ENCODE measurements around the gene HOOK1. TPM values are rescaled to one million over a fixed set of nuclear protein-coding genes. Genes with fewer than 3 reads are reported as not detected.

Gene HOOK1
- total RNA-seq, result 15.9 TPM

DNA sequence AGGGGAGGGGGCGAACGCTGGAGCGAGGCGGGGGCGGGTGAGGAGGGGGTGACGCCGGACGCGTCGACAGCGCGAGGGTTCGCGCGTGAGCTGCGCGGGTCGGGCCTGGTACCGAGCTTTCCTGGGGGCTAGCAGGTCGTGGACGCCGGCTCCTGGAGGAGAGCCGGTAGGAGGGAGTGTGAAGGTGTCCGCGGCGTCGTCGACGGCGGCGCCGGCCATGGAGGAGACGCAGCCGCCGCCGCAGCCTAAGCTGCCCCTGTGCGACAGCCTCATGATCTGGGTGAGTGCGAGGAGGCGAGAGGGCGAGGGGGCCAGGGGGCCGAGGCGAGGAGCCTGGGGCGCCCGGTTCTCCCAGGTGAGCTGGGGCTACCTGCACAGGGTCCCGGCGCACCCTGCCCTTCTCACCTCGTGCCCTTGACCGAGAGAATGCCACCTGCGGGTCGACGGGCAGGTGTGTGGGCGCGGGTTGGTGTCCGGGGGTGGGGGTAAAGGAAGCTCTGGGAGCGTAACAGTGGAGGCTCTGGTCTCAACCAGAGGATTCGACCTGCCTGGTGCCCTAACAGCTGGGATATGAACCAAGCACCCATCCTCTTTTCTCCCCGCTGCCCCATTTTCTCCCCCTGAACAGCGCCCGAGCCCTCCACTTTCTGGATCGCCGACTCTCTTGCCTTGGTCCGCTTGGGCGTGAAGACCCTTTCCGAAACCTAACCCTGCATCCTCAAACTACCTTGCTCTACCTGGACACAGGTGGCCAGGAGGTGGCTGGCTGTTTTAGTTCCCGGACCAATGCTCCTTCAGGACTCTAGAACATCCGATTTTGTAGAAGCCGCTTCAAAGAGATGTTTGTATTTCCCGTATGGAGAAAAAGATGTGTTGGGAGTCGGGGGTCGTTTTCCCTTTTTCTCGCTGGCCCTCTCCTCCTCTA lies at the start of gene HOOK1:
Gene HOOK1 (plus strand): TSS at position 49 of the 925 bp plus-strand sequence. CDS start 169 bp downstream, at position 218.
- DNase-seq (ENCODE audit: low spot score), result peak; percentile 42

DNA sequence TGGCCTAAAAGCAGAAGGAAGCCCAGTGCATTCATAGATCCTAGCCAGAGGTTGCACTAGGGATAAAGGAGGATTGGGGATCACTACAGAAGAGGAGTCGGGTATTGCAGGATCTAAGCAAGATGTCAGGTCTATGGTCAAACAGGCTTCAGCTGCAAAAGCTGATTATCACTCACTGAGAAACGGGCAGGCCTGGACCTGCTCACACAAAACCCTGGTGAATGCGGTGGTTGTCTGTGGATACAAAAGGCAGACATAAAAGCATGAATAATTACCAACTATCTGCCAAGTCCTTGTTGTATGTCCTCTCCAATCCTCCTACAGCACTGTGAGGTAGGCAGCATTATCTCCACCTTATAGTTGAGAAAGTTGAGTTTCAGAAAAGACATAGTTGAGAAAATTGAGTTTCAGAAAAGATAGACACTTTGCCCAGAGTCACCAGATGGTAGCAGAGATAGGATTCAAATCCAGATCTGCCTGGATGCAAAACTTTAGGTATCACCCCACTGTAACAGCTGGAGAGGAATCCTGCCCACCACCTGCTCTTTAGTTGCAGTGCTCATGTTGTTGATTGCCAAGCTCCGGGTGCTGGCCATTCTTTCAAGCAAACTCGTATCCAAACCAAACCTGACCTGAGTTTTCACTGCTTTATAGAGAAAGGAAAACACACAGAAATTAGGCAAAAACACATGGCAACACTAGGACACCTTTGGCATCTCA lies 49.6 kb upstream of the HOOK1 start:
- DNase-seq (ENCODE audit: low spot score), result no peak

DNA sequence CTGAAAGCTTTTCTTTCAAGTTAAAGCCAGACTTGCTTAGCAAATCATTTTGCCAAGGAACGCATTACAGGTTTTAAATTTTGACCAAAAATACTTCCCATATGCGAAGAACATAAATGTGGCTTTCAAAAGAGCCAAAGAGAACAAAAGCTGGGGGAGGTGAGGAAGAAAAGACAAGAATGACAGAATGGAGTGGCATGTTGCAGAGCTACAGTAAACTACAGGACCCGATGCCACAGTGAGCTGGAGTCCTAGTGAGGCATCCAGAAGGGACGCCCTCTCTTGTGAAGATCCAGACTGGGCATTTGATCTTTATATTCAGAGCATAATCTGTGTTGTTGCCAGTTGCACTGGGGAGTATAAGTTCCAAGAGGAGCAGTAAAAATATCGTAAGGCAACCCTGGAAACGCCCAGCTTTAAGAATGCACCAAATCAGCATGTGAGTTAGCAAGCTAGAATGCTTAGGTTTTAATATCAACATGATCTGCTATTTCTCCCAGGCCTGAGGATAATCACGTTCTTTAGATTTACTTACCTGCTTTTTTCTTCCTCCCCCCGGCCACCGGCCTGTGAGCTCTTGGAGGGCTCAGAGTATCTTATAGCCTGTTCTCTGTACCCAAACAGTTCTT lies 48.4 kb upstream of the HOOK1 start:
- no peak for DNase-seq (ENCODE audit: low spot score)

DNA sequence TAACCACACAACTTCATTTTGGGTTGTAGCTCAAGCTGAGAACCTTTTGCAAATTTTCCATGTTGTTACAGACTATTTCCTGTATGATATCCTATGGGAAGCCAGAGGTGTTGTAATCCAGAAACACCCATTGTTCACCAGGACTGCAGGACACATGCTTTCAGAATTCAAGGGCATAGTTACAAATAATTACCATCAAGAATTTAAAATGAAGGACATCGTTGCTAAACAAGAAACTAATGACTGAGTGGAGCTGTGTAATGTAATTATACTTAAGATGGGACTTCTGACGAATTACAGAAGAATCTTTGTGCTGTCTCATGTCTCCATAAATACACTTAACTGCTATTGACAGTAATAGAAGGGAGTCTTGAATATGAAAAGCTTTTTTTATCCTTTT lies 47.6 kb upstream of the HOOK1 start:
- DNase-seq (ENCODE audit: low spot score), result no peak

DNA sequence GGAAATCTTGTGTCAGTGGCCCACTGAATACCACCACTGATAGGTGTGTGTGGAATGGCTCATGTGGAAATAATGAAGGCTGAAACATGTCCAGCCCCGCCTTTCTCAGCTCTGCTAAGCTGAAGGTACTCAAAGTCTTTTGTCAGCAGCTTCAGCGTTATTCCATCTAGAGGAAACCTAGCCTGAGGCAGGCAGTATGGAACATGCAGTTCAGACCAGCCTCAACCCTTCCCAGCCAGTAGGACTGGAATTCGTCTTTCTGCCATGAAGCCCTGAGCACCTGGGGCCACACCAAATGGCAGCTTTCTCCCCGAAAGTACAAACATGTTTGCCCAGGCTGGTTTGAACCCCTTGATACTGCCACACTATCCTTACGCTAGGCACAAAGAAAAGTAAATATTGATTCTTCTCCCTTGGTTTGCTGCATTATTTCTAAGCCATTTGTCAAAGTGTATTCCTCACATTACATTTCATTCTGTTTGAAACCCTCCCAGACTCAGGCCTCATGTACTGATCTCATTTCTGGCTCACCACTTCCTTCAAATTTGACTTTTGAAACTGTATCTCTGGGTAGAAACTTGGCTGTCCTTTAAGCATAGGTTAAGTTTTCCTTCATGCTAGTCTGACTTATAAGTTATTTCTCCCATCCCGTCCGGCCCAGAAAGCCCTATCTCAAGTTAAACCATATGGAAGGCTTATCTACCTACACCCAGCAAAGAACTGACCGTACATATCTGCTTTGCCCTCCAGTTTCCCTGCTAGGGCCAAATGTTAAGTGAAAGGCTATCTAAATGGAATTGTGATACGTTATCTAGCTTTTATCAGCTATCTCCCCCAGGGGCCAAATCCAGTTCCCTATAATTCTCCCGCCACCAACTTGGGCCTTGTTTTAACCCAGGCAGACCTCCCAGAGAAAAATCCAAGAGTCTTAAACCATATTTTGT lies 45.7 kb upstream of the HOOK1 start:
- DNase-seq (ENCODE audit: low spot score), result no peak

DNA sequence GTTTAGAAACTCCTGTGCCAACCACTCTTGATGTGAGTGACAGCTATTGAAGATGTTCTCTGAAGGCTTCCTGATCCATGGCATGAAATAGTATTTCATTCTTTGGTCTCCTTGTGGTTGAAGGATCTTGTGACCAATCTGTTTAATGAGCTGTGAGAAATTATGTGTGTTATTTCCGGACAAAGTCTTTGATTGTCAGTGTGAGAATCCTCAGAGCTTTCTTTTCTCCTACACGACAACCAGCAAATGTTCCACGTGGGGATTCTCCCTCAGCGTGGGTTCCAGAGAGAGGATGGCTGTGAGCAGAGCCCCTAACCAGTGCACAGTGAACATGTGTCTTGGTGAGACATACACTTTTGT lies 45.0 kb upstream of the HOOK1 start:
- DNase-seq (ENCODE audit: low spot score), result no peak

DNA sequence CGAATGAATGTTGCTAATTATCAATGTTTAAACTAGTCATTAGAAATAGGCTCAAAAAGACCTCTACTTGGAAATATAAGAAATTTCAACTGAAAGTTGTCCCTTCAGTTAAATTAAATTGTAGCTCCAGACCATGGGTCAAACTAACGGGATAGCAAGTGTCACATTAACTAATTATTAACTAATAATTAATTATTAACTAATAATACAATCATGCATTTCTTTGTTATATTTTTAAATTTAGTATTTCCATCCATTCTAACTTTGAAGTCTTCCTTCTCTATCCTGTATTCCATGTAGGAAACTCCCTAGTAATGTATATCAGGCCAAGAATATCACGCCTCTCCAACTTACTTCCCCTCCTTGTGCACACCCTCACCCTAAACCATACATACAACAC lies 43.4 kb upstream of the HOOK1 start:
- no peak for DNase-seq (ENCODE audit: low spot score)

DNA sequence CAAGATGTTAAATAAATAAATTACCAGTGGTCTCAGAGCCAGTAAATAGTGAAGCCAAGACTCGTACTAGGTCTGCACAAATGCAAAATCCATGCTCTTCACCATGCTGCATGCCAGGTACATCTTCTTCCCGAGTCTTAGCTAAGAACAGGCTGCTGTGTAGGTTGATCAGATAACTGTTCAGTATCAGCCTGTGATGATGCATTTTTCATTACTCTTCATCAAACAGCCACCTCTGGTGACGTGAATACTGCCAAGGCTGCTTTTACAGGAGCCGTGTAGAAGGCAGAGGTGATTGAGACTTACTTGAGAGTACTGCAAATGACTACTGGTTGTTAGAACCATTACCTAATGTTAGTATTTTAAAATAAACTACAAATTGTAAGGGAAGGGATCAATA lies 39.3 kb upstream of the HOOK1 start:
- DNase-seq (ENCODE audit: low spot score), result no peak

DNA sequence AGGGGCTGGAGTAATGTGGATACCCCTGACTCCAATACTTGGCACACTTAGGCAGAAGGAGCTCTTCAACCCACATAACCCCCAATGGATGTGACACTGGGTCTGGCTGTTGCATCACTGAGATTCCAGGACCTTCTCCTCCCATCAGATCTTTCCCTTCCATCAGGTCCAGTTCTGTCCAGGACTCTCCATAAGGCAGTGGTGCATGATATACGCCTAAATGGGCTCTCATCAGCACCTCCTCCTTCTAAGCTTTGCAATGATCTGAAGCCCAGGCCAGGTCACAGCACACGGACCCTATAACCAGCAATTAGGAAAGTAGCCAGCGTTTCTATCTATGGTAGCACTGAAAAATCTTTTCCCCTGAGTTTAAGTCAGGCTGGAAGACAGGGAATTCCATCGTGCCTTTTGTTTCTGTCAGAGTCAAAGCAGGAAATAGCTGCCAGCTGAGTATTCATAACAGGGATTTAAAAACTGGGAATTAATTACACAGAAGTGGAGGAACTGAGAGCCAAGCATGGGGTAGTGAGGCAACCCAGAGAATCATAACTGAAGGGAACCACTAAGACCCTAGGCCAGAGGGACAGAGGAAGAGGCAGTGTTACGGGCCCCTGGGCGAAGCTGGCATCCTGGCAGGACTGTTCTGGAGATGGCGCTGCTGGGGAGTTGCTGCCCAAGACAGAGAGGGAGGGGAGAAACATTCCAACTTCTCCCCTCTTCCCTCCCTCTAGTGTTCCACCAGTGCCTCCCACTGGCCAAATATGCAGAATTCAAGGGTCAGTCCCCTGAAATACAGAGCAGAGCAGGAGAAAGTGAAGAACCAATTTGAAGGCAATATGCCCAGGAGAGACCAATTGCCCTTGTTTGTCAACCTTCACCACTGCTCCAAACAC lies 37.5 kb upstream of the HOOK1 start:
- DNase-seq (ENCODE audit: low spot score), result no peak

DNA sequence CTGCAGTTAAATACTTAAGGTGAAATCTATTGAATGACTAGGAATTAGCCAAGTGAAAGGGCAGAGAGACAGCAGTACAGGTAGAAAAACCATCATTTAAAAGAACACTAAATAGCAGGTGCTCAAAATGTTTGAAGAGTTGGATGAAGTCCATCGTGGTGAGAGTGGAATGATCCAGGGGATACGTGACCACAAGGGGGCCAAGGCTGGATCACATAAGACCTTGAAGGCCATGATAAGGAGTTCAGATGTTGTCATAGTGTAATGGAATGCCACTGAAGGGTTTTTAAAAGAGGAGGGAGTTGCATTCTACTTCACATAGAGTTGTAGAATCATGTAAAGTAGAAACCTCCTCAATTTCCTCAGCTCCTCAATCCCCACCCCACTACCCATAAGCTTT lies 34.8 kb upstream of the HOOK1 start:
- no peak for DNase-seq (ENCODE audit: low spot score)

DNA sequence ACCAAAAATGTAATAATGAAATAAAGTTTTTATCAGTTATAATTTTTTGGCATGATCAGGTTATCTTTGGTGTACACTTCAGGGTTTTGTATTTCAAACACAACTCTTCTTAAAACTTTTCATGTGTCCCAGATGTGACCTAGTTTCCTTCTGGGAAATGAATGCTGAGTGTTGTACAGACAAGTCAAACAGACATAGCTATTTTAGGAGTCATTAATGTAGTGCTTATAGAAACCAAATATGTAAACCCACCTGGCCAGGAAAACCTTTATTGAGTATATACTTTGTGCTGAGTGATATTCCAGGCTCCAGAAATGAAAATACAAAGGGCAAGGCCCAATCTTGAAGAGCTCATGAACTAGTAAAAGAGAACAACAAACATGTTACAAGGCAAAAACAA lies 25.9 kb upstream of the HOOK1 start:
- no peak for DNase-seq (ENCODE audit: low spot score)

DNA sequence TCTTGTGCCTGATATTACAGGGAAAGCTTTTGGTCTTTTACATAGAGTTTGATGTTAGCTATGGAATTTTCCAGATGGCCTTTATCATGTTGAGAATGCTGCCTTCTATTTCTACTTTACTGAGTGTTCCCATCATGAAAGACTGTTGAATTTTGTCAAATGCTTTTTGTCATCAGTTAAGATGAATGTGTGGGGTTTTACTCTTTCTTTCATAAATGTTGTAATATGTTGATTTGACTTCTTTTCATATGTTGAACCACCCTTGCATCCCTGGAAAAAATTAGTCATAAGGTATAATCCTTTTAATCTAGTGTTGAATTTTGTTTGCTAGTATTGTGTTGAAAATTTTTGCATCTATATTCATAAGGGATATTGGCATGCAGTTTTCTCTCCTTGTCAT lies 16.1 kb upstream of the HOOK1 start:
- DNase-seq (ENCODE audit: low spot score), result no peak

DNA sequence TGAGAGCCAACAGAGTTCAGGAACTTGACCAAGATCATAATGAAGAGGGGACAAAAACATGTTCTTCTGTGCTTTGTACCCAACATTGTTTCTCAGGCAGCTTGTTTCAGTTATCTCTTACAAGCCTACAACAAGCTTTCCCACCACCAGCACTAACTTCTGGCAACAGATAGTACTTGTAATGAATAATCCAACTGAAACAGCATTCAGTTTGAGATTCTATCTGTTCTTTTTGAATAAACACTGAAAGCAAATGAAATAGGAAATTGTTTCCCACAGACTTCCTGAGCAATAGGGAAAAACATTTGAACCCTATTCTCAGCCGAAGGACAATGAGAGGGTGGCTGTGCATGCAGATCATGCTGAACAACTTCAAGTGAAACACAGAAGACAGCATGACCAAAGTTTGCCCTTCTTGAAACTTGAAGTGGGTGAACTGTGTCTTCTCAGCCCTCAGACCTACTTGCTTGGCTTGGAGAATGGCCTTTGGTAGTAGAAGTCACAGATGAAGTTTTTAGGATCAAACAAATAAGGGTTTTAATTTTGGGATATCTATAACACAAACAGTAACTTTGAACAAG lies 11.2 kb upstream of the HOOK1 start:
- DNase-seq (ENCODE audit: low spot score), result no peak

DNA sequence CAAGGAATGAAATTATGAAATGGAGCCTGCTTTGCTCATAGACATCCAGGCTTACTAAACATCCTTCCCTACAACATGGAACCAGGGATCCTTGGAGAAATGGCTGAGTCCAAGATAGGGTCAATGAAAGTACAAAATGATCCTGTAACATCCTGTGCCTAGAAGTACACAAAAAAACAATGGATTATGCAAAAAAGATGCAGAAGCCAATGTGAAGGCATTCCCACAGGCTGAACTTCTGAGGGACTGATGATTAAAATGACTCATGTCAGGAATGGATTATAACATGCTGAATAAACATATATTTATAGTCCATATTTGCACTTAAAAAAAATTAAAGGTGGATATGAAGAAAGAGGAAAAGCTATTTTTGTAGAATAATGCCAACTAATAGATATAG lies 10.4 kb upstream of the HOOK1 start:
- DNase-seq (ENCODE audit: low spot score), result no peak

DNA sequence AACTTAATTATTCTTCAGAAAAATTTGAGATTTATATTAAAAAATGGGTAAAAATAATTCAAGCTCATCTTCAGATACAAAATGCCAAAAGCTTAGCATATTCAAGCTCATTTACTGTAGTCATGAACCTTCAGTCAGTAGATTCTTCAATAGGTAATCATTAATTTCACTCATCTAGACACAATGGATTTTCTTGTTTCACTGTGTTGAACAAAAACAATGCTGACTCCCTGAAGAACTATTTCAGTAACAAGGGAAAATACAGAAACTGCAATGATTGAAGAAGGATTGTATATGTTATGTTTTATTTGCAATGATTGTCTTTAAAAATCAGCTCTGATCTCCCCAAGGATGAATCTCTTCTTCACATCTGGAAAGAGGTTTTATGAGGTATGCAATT lies 9.2 kb upstream of the HOOK1 start:
- no peak for DNase-seq (ENCODE audit: low spot score)

DNA sequence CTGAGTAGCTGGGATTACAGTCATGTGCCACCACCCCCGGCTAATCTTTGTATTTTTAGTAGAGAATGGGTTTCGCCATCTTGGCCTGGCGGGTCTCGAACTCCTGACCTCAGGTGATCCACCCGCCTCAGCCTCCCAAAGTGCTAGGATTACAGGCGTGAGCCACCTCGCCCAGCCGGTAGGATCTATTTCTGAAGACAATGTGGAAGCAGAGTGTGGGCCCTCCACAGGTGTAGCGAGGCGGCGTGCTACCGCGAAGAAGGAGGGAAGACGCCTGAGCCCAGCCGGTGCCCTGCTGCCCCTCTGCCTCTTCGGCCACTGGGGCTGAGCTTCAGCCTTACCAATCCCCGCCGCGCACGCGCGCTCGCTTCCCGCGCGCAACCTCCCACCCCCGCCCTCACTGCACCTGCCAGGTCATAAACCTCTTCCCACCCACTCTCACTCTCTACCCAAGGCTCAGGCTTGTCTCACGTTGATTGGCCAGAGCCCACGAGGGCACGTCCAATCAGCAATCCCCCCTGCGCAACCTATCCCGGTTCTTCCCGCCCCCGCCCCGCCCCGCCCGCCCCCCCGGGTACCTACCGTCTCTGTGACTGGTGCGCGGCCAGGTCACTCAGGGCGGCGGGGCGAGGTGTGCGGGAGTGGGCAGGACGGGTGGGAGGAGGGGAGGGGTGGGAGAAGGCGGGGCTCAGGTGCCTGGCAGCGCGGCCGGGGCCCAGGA lies 409 bp upstream of the HOOK1 start:
- DNase-seq (ENCODE audit: low spot score), result peak; percentile 88

DNA sequence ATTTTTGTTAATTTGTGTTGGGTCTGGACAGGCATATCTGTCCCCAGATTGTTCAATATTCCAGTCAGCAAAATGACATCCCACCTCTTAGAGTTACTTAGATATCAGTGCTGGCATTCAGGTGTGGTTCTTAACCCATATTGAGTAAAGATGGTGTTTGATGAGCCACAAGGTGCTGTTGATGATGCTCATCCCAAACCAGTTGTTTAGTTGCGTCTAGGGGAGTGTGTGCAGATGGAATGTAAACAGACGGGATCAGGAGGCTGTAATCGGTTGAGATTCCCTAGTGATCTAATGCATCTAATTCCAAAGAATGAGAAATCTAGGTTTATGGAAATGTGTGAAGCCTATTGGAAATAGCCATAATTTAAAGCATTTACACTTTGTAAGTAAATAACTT lies 1.1 kb downstream of the HOOK1 start:
- DNase-seq (ENCODE audit: low spot score), result no peak

DNA sequence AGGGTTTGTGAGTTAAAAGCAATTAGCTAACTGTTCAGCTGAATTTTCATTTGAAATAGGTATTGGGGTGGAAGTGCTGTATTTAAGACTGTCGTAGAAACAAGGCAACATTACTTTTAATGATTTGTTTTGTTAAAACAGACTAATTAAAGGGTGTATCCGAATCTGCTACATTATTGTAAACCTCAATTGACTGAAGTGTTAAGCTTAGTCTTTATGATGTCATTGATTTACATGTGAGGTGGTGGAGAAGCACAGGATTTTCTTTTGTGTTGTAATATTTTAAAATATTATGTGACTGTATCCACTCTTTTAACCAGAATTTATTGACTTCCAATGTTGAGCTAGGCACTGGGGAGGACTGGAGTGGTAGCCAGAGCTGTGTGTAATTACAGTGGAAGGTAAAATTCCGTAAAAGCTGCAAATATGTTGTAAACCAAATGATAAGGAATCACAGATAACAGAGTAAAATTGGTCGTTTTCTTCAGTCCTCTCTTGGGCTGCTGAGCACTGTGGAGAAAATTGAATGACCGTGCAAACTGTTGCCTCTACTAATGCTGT lies 1.6 kb downstream of the HOOK1 start:
- no peak for DNase-seq (ENCODE audit: low spot score)

Measured in ureter (tissue), 1 donor.